ENCODE data around the gene IGSF21.

DNA sequence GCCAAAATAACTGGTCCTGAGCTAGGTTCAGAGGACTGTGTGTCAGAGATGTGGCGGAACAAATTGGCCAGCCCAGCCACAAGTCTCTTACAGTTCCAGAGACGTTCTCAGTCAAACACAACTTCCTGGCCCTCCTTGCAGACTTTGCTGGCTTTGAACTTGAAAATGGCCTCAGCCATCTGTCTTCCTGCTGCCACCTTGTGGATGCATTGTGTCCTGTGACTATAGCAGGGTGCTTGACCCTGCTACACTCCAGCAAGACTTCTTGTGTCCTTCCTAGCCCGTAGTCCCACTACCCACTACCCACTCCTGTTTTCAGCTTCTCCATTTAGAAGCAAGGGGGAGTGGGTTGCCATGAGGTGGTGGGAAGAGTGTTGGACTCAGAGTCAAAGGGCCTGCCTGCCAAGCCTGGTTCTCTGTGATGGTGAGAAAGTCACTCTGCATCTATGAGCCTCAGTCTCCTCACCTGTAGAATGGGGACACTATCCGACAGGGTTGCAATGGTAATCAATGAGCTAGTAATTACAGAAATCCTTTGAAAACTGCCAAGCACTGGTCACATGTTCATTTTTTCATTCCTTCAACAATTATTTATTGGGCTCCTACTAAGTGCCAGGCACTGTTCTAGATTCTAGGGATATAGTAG is 109.9 kb downstream of the IGSF21 start:
- TF ChIP-seq, protein P1, sequence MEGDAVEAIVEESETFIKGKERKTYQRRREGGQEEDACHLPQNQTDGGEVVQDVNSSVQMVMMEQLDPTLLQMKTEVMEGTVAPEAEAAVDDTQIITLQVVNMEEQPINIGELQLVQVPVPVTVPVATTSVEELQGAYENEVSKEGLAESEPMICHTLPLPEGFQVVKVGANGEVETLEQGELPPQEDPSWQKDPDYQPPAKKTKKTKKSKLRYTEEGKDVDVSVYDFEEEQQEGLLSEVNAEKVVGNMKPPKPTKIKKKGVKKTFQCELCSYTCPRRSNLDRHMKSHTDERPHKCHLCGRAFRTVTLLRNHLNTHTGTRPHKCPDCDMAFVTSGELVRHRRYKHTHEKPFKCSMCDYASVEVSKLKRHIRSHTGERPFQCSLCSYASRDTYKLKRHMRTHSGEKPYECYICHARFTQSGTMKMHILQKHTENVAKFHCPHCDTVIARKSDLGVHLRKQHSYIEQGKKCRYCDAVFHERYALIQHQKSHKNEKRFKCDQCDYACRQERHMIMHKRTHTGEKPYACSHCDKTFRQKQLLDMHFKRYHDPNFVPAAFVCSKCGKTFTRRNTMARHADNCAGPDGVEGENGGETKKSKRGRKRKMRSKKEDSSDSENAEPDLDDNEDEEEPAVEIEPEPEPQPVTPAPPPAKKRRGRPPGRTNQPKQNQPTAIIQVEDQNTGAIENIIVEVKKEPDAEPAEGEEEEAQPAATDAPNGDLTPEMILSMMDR (IDR thresholded peaks at IDR 0.05; ENCODE audit: insufficient read depth, low read length): peak; percentile 18
- TF ChIP-seq, protein P2, sequence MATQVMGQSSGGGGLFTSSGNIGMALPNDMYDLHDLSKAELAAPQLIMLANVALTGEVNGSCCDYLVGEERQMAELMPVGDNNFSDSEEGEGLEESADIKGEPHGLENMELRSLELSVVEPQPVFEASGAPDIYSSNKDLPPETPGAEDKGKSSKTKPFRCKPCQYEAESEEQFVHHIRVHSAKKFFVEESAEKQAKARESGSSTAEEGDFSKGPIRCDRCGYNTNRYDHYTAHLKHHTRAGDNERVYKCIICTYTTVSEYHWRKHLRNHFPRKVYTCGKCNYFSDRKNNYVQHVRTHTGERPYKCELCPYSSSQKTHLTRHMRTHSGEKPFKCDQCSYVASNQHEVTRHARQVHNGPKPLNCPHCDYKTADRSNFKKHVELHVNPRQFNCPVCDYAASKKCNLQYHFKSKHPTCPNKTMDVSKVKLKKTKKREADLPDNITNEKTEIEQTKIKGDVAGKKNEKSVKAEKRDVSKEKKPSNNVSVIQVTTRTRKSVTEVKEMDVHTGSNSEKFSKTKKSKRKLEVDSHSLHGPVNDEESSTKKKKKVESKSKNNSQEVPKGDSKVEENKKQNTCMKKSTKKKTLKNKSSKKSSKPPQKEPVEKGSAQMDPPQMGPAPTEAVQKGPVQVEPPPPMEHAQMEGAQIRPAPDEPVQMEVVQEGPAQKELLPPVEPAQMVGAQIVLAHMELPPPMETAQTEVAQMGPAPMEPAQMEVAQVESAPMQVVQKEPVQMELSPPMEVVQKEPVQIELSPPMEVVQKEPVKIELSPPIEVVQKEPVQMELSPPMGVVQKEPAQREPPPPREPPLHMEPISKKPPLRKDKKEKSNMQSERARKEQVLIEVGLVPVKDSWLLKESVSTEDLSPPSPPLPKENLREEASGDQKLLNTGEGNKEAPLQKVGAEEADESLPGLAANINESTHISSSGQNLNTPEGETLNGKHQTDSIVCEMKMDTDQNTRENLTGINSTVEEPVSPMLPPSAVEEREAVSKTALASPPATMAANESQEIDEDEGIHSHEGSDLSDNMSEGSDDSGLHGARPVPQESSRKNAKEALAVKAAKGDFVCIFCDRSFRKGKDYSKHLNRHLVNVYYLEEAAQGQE (IDR thresholded peaks at IDR 0.05; ENCODE audit: insufficient replicate concordance, low read depth): no peak
